Chondrocyte (in vitro differentiated cells): ENCODE data around the gene PLPP3. TPM values are rescaled to one million over a fixed set of nuclear protein-coding genes. Genes with fewer than 3 reads are reported as not detected.

Experiments used
- DNase-seq: peaks from one replicate; pipeline ENCODE4 v3.0.0; 2021; ENCODE audit warnings: mixed read lengths, low spot score
- H3K27ac Mint-ChIP-seq: one replicate; pipeline ENCODE4 v1.8.0; 2021; ENCODE audit warnings: mild to moderate bottlenecking, moderate library complexity, mixed read lengths; ENCODE audit not compliant: unreplicated experiment
- H3K27me3 Mint-ChIP-seq: 2 replicates; pipeline ENCODE4 v1.8.0; 2021; ENCODE audit warnings: low read depth, mixed read lengths
- H3K36me3 Mint-ChIP-seq: 2 replicates; pipeline ENCODE4 v1.8.0; 2021; ENCODE audit warnings: low read depth, mixed read lengths
- H3K4me1 Mint-ChIP-seq: 2 replicates; pipeline ENCODE4 v1.8.0; 2021; ENCODE audit warnings: low read depth, mild to moderate bottlenecking, mixed read lengths
- H3K4me3 Mint-ChIP-seq: one replicate; pipeline ENCODE4 v1.8.0; 2021; ENCODE audit warnings: mild to moderate bottlenecking, moderate library complexity, mixed read lengths; ENCODE audit not compliant: unreplicated experiment
- H3K9me3 Mint-ChIP-seq: 2 replicates; pipeline ENCODE4 v1.8.0; 2021; ENCODE audit warnings: low read depth, mixed read lengths
- total RNA-seq: library from RNA; stranded (reverse); gene quantifications from 3 replicates; pipeline ENCODE4 v1.2.1, GENCODE V29; 2021
- TF ChIP-seq, protein P1 (sequence below): fragments of 200-600 bp; sonication (generic); IDR thresholded peaks from 2 replicates; pipeline ENCODE4 v1.5.0; 2021; ENCODE audit warnings: antibody characterized with exemption, mild to moderate bottlenecking, moderate library complexity

PLPP3 gene
- total RNA-seq, 1 donor from 2014 or later = 20.5 TPM

GRCh38 chr1:56586502-56586901 is 7.1 kb upstream of the PLPP3 start:
- no peak overlapping the region for H3K27ac Mint-ChIP-seq
- no peak for DNase-seq
- no peak overlapping the region for H3K4me3 Mint-ChIP-seq
- H3K36me3 Mint-ChIP-seq = peaks cover 2% of the 10 kb centered on the region
- TF ChIP-seq, protein P1, sequence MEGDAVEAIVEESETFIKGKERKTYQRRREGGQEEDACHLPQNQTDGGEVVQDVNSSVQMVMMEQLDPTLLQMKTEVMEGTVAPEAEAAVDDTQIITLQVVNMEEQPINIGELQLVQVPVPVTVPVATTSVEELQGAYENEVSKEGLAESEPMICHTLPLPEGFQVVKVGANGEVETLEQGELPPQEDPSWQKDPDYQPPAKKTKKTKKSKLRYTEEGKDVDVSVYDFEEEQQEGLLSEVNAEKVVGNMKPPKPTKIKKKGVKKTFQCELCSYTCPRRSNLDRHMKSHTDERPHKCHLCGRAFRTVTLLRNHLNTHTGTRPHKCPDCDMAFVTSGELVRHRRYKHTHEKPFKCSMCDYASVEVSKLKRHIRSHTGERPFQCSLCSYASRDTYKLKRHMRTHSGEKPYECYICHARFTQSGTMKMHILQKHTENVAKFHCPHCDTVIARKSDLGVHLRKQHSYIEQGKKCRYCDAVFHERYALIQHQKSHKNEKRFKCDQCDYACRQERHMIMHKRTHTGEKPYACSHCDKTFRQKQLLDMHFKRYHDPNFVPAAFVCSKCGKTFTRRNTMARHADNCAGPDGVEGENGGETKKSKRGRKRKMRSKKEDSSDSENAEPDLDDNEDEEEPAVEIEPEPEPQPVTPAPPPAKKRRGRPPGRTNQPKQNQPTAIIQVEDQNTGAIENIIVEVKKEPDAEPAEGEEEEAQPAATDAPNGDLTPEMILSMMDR = no peak
- H3K27me3 Mint-ChIP-seq = no peaks in the 10 kb centered on the region
- H3K9me3 Mint-ChIP-seq = peaks cover 13% of the 10 kb centered on the region
- H3K4me1 Mint-ChIP-seq = peaks cover 3% of the 10 kb centered on the region

DNA sequence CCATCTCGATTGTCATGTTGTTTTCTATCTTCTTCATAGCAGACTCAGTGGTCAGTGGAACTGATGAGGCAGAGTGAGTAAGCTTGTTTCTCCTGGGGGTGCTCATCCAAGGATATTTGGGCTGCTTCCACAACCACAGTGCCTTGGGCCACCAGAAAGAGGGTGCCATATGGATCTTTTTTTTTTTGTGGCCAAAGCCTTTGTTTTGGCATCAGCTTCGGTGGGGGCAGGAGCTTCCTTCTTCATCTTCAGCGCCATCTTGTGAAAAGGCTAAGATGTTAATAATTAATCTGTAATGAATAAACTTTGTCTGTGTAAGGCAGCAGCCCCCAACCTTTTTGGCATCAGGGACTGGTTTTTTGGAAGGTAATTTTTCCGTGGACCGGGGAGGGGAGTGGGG is 6.6 kb upstream of the PLPP3 start:
- no peak for DNase-seq
- TF ChIP-seq, protein P1 = no peak
- peaks cover 3% of the 10 kb centered on the region for H3K4me1 Mint-ChIP-seq
- no peaks in the 10 kb centered on the region for H3K27me3 Mint-ChIP-seq
- peaks cover 11% of the 10 kb centered on the region for H3K9me3 Mint-ChIP-seq
- peaks cover 2% of the 10 kb centered on the region for H3K36me3 Mint-ChIP-seq
- H3K27ac Mint-ChIP-seq = no peak overlapping the region
- no peak overlapping the region for H3K4me3 Mint-ChIP-seq

DNA sequence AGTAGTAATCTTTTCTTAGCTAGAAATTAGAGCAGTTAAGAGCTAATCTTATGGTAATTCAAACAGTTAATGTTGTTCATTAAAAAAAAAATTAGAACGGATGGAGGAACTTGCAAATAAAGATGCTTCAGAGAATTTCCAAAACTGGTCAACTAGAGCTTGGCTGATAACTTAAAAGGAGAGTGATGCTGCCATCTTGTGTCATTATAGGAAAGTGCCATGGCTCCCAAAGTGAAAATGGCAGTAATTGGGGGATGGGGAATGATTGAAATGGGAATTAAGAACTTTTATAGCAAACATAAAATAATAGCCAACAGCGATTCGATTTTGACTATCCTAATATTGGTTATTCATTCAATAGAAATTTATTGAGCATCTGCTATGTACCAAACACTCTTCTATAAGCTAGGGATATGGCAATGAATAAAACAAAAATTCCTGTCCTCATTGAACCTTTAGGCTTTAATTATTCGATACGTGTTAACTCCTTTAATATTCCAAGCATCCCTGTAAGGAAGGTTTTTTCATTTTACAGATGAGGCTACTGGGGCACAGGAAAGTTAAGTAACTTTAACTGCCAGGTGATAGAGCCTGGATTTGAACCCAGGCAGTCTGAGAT is 5.7 kb upstream of the PLPP3 start:
- Mint-ChIP-seq H3K27me3 (no peaks in the 10 kb centered on the region), H3K9me3 (peaks cover 8% of the 10 kb centered on the region), H3K4me1 (peaks cover 6% of the 10 kb centered on the region), H3K4me3 (no peak overlapping the region), H3K36me3 (peaks cover 2% of the 10 kb centered on the region), H3K27ac (no peak overlapping the region)
- TF ChIP-seq, protein P1 = peak; percentile 95
- DNase-seq = no peak

DNA sequence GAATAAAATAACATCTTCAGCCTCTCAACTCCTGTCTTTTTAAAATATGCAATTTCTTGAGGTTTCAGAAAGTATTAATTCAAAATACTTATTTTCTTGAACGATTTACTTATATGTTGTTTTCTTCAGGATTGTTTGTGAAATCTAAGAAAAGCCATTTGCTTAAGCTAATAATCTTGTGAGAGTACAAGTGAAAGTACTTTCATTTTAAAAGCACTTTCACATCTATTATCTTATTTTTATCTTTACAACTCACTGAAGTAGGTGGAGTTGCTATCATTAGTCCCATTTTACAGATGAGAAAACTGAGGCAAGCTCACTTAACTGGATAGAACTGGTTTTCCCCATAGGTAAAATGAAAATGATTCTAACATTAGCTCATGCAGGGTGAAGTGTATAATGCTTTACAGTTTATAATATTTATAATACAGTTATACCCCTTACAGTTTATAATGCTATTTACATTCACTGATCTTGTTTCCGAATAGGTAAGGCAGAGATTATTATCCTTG is 4.7 kb upstream of the PLPP3 start:
- DNase-seq = no peak
- H3K9me3 Mint-ChIP-seq = no peaks in the 10 kb centered on the region
- H3K4me1 Mint-ChIP-seq = peaks cover 10% of the 10 kb centered on the region
- H3K4me3 Mint-ChIP-seq = no peak overlapping the region
- no peak overlapping the region for H3K27ac Mint-ChIP-seq
- no peaks in the 10 kb centered on the region for H3K36me3 Mint-ChIP-seq
- H3K27me3 Mint-ChIP-seq = no peaks in the 10 kb centered on the region
- TF ChIP-seq, protein P1 = no peak

DNA sequence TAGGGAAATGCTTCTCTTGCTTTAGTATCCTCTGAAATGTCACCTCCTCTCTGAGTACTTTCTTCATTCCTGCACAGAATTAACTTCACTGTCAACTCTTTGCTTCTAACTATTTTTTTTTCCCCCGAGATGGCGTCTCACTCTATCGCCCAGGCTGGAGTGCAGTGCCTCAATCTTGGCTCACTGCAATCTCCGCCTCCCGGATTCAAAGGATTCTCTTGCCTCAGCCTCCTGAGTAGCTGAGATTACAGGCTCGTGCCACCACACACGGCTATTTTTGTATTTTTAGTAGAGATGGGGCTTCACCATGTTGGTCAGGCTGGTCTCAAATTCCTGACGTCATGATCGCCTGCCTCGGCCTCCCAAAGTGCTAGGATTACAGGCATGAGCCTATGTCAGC is 1.4 kb upstream of the PLPP3 start:
- H3K27ac Mint-ChIP-seq = peak overlapping the region; percentile 17
- no peaks in the 10 kb centered on the region for H3K36me3 Mint-ChIP-seq
- no peak overlapping the region for H3K4me3 Mint-ChIP-seq
- H3K4me1 Mint-ChIP-seq = peaks cover 33% of the 10 kb centered on the region
- H3K9me3 Mint-ChIP-seq = no peaks in the 10 kb centered on the region
- H3K27me3 Mint-ChIP-seq = no peaks in the 10 kb centered on the region
- TF ChIP-seq, protein P1 = no peak
- no peak for DNase-seq
